GM19324 (cell line): Measurements from ENCODE around the gene RDH16.
"Not testable (repeated sequence)": the region's sequence is repeated elsewhere in the genome, so short reads cannot be mapped to it uniquely, and the experiment has no call there.

Experiments used
- ATAC-seq: cut with Tn5 transposase; IDR thresholded peaks from one replicate; pipeline ENCODE4 v1.9.1; 2021; ENCODE audit warnings: mild to moderate bottlenecking, moderate library complexity; ENCODE audit not compliant: unreplicated experiment, low FRiP score

Gene RDH16

GRCh38 chr12:56928262-56928661 is 29.1 kb downstream of the RDH16 start:
- ATAC-seq: no peak

DNA sequence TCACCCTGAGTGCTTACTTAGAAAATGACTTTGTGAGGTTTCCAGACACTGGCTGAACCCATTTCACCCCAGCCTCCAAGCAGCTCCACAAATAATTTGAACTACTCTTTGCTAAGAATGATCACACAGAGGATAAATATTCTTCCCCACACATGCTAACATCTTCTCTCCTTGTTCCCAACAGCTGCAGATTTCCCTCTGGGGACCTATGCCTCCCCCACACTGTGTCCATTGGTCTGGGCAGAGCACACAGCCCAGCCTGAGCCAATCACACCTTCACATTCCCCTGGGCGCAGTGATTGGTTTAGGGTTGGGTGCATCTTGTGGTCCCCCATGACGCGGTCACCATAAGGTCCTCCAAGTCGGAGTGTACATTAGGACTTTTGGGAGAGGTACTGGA is 30.1 kb downstream of the RDH16 start:
- no peak for ATAC-seq

DNA sequence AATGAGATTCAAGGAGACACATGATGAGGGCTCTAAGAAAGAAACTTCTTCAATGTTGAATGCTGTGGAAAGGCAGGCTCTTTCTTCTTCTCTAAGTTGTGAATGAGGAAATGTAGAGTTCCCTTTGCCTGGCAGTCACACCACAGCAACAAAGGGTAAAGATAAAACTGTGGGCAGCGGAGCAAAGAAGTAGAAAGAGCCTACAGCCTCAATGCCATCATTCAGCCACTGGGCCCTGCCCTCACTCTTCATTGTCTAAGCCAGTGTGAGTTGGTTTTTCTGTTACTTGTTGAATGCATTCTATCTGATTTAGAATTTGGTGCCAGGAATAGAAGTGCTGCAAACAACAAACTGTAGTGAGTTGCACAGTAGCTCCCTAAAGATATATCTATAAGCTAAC is 35.4 kb downstream of the RDH16 start:
- no peak for ATAC-seq

DNA sequence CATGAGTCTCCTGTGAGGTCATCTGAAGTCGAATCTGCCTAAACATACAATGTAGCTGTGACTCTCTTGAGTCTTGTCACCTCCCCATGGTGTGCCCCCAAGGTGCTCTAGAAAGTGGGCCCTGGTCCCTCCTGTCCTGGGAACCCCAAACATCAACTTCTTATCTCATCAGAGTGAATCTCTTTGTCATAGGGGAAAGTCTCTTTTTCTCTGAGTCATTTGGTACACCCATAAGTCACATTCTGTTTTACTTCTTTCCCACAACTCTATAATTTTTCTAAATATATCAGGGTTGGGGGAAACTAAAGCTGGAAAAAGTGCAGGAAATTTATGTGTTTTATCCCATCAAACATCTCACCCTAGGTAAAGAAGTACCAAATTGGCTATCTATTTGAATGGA is 36.1 kb downstream of the RDH16 start:
- no peak for ATAC-seq

GRCh38 chr12:56918139-56918538 is 39.3 kb downstream of the RDH16 start:
- not testable (repeated sequence) for ATAC-seq

GRCh38 chr12:56916996-56917333 is 40.4 kb downstream of the RDH16 start:
- no peak for ATAC-seq

- ATAC-seq: no peak
These were observed 41.0 kb downstream of the RDH16 start for GRCh38 chr12:56916296-56916995.

GRCh38 chr12:56914724-56915123 is 42.7 kb downstream of the RDH16 start:
- no peak for ATAC-seq

DNA sequence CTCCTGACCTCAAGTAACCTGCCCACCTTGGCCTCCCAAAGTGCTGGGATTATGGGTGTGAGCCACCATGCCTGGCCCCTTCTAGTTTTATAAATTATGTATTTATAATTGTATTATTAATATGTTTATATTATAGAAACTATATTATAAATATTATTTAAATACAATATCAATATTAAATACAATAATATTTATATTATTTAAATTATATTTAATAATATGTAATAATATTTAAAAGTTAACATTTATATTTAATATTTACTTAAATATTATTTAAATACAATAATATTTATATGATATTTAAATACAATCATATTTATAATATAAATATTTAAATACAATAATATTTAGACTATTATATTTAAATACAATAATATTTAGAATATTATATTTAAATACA is 43.2 kb downstream of the RDH16 start:
- no peak for ATAC-seq

GRCh38 chr12:56909403-56909802 is 48.0 kb downstream of the RDH16 start:
- not testable (repeated sequence) for ATAC-seq

- no peak for ATAC-seq
These were observed 49.3 kb downstream of the RDH16 start for GRCh38 chr12:56908136-56908535.

DNA sequence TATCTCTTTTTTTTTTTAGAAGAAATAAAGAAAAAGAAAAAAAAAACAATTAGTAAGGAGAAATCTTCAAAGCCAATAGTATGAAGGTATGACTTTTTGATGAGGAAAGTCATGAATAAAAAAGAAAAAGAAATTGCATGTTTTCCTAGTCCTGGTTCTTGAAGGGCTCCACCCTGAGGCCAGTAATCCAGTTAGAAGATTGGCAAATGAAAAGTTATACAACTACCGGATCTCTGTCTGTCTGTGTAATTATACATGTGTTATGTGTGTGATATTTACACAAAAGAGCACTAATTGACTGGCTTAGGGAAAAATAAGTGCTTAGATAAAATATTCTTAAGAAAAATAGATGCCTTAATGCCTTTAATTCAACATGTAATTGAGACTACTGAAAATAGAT is 51.6 kb downstream of the RDH16 start:
- ATAC-seq: no peak

DNA sequence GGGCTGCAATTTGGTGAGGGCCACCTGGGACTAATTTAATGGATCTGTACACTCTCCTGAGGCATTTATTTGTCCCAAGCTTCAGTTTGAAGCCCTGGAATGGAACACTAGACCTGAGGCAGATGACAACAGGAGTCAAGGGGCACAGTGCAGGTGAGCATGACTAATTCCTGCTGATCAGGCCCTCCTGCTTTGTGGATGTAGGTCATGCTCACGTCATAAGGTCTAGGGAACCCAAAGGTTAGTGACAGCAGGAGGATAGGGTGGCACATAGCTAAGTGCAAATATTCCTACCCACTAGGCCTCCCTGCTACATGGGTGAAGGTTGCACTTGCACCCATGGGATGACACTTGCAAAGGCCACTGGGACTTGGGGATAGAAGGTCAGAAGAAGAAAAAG is 54.0 kb downstream of the RDH16 start:
- ATAC-seq: no peak
